ENCODE measurements around the gene AGAP5.
A peak's percentile ranks its signal among the peaks of the same experiment; 100 is the strongest.
"Not testable (repeated sequence)": the region's sequence is repeated elsewhere in the genome, so short reads cannot be mapped to it uniquely, and the experiment has no call there.

The AGAP5 gene

DNA sequence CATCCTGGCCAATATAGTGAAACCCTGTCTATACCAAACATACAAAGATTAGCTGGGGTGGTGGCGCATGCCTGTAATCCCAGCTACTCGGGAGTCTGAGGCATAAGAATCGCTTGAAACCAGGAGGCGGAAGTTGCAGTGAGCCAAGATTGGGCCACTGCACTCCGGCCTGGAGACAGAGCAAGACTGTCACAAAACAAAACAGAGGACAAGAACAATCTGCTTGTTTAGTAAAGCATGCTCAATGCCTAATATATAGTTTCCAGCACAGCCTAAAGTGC is 44.5 kb upstream of the AGAP5 start:
- H2BK120ac ChIP-seq (ENCODE audit: low read depth, low read length), result no peak overlapping the region
- no peak overlapping the region for H3K4me2 ChIP-seq (ENCODE audit: low read length)
- peak overlapping the region; percentile 18 for H2AK5ac ChIP-seq (ENCODE audit: low read length)
- no peak overlapping the region for H4K5ac ChIP-seq (ENCODE audit: low read length)
- no peaks in the 10 kb centered on the region for H3K27me3 ChIP-seq (ENCODE audit: insufficient read depth, low read length, poor library complexity)
- H3K4ac ChIP-seq (ENCODE audit: low read depth, low read length), result no peak overlapping the region
- H3K4me3 ChIP-seq (ENCODE audit: low read length), result no peak overlapping the region
- no peak overlapping the region for H2BK15ac ChIP-seq (replicated peaks; ENCODE audit: low read depth)
- H3K27ac ChIP-seq (ENCODE audit: low read depth, low read length), result peak overlapping the region; percentile 7
- H3K9ac ChIP-seq (ENCODE audit: low read length), result no peak overlapping the region
- H3K79me1 ChIP-seq (ENCODE audit: low read length), result peaks cover 10% of the 10 kb centered on the region
- peaks cover 5% of the 10 kb centered on the region for H3K79me2 ChIP-seq (ENCODE audit: control insufficient read depth, insufficient read depth, low read length)
- peaks cover 13% of the 10 kb centered on the region for H3K4me1 ChIP-seq (ENCODE audit: control insufficient read depth, low read depth, low read length)
- no peak for DNase-seq
- peak overlapping the region; percentile 50 for H3K56ac ChIP-seq (ENCODE audit: low read length)
- H2BK5ac ChIP-seq (ENCODE audit: low read length), result no peak overlapping the region
- no peak overlapping the region for H3K23ac ChIP-seq (ENCODE audit: low read length)
- H3K36me3 ChIP-seq (ENCODE audit: control insufficient read depth, insufficient read depth, low read length), result peaks cover 3% of the 10 kb centered on the region
- WGBS (ENCODE audit: extremely low coverage, insufficient coverage, low lambda C conversion rate), result no CpG with 5 or more reads among the region's 5 CpGs
- no peak overlapping the region for H4K8ac ChIP-seq (ENCODE audit: low read depth, low read length)
- no peak overlapping the region for H3K18ac ChIP-seq (ENCODE audit: low read length)

- not testable (repeated sequence) for H3K4me3 ChIP-seq (ENCODE audit: low read length); H2BK5ac ChIP-seq (ENCODE audit: low read length); H3K27me3 ChIP-seq (ENCODE audit: insufficient read depth, low read length, poor library complexity); H3K9ac ChIP-seq (ENCODE audit: low read length); H3K18ac ChIP-seq (ENCODE audit: low read length); H4K5ac ChIP-seq (ENCODE audit: low read length); H2AK5ac ChIP-seq (ENCODE audit: low read length); H3K79me2 ChIP-seq (ENCODE audit: control insufficient read depth, insufficient read depth, low read length); H3K27ac ChIP-seq (ENCODE audit: low read depth, low read length); H3K56ac ChIP-seq (ENCODE audit: low read length); H4K8ac ChIP-seq (ENCODE audit: low read depth, low read length); H3K79me1 ChIP-seq (ENCODE audit: low read length); DNase-seq; H2BK15ac ChIP-seq (replicated peaks; ENCODE audit: low read depth); H3K4me2 ChIP-seq (ENCODE audit: low read length); H2BK120ac ChIP-seq (ENCODE audit: low read depth, low read length); H3K36me3 ChIP-seq (ENCODE audit: control insufficient read depth, insufficient read depth, low read length); H3K23ac ChIP-seq (ENCODE audit: low read length)
- Histone ChIP-seq H3K4ac (ENCODE audit: low read depth, low read length) (peak overlapping the region; percentile 27), H3K4me1 (ENCODE audit: control insufficient read depth, low read depth, low read length) (peaks cover 13% of the 10 kb centered on the region)
- WGBS (ENCODE audit: extremely low coverage, insufficient coverage, low lambda C conversion rate), result no CpG with 5 or more reads among the region's 18 CpGs
Observed at GRCh38 chr10:73740501-73741254, 42.8 kb upstream of the AGAP5 start.

DNA sequence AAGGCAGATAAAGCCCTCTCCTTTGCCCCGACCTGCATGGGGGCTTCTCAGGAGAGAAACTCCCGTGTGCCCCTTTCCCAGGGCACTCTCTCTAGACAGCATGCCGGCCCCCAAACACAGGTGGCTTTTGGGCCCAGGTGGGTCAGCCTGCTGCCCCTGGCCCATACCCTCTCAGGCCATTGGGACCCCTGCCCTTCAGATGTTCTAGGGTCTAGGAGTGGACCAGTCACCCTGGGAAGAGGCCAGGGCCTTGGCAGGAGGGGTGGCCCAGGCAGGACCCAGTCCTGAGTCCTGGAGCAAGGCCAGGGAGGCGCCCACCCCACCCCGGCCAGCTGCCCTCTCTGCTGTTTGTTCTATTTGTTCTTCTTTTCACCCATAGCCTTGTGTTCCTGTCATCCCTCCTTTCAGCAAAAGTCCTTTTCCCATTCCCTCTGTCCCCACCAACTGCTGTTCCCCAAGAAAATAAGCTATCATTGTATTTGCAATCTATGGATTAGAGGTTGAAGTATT is 36.9 kb upstream of the AGAP5 start:
- WGBS (ENCODE audit: extremely low coverage, insufficient coverage, low lambda C conversion rate), result no CpG with 5 or more reads among the region's 5 CpGs
- H3K4me1 ChIP-seq (ENCODE audit: control insufficient read depth, low read depth, low read length), result no peaks in the 10 kb centered on the region
- no peak overlapping the region for H2BK5ac ChIP-seq (ENCODE audit: low read length)

DNA sequence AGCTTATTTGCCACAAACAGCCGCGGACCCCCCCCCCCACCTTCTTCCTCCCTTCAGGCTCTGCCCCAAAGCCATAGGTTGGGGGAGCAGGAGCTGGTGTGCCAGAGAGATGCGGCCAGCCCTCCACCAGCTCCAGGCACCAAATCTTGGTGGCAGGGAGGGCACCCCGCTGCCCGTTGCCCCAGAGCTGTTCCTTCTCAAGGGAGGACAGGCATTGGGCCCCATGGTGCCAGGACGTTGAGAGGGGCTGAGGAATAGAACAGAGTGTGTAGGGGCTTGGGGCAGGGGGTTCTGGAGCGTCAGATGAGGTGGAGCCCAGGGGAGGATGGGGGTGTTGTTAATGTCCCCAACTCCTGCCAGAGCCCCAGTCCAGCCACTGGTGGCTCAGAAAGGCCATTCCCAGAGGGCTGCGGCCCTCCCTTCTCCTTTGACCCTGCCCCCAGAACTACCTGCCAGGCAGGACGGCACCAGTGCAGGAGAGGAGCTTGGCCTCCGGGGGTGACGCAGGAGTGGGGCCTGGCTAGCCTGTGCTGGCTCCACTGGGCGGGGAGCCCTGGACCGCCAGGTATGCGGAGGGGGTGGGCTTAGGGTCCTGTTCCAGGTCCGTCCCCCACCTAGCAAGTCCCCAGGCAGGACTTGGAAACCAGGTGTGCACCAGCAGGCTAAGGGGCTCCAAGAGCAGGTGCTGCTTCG is 36.3 kb upstream of the AGAP5 start:
- no peak overlapping the region for H3K4ac ChIP-seq (ENCODE audit: low read depth, low read length)
- no CpG with 5 or more reads among the region's 16 CpGs for WGBS (ENCODE audit: extremely low coverage, insufficient coverage, low lambda C conversion rate)
- no peak overlapping the region for H2AK5ac ChIP-seq (ENCODE audit: low read length)
- H2BK120ac ChIP-seq (ENCODE audit: low read depth, low read length), result no peak overlapping the region
- no peak overlapping the region for H3K23ac ChIP-seq (ENCODE audit: low read length)
- no peak overlapping the region for H3K18ac ChIP-seq (ENCODE audit: low read length)
- H3K4me2 ChIP-seq (ENCODE audit: low read length), result no peak overlapping the region
- H4K5ac ChIP-seq (ENCODE audit: low read length), result no peak overlapping the region
- H3K4me1 ChIP-seq (ENCODE audit: control insufficient read depth, low read depth, low read length), result no peaks in the 10 kb centered on the region
- H3K36me3 ChIP-seq (ENCODE audit: control insufficient read depth, insufficient read depth, low read length), result no peaks in the 10 kb centered on the region
- peaks cover 2% of the 10 kb centered on the region for H3K79me1 ChIP-seq (ENCODE audit: low read length)
- H2BK15ac ChIP-seq (replicated peaks; ENCODE audit: low read depth), result no peak overlapping the region
- H3K9ac ChIP-seq (ENCODE audit: low read length), result no peak overlapping the region
- no peak overlapping the region for H3K27ac ChIP-seq (ENCODE audit: low read depth, low read length)
- H4K8ac ChIP-seq (ENCODE audit: low read depth, low read length), result no peak overlapping the region
- no peaks in the 10 kb centered on the region for H3K79me2 ChIP-seq (ENCODE audit: control insufficient read depth, insufficient read depth, low read length)
- H3K27me3 ChIP-seq (ENCODE audit: insufficient read depth, low read length, poor library complexity), result no peaks in the 10 kb centered on the region
- no peak overlapping the region for H3K4me3 ChIP-seq (ENCODE audit: low read length)
- DNase-seq, result no peak
- H2BK5ac ChIP-seq (ENCODE audit: low read length), result no peak overlapping the region
- H3K56ac ChIP-seq (ENCODE audit: low read length), result no peak overlapping the region

More for the DNA sequence above, 36.9 kb upstream of the AGAP5 start:
- H2BK15ac ChIP-seq (replicated peaks; ENCODE audit: low read depth), result no peak overlapping the region
- no peak overlapping the region for H3K56ac ChIP-seq (ENCODE audit: low read length)
- no peaks in the 10 kb centered on the region for H3K79me2 ChIP-seq (ENCODE audit: control insufficient read depth, insufficient read depth, low read length)
- H3K9ac ChIP-seq (ENCODE audit: low read length), result no peak overlapping the region
- H3K36me3 ChIP-seq (ENCODE audit: control insufficient read depth, insufficient read depth, low read length), result no peaks in the 10 kb centered on the region
- H4K5ac ChIP-seq (ENCODE audit: low read length), result no peak overlapping the region
- H2AK5ac ChIP-seq (ENCODE audit: low read length), result no peak overlapping the region
- H2BK120ac ChIP-seq (ENCODE audit: low read depth, low read length), result no peak overlapping the region
- no peak overlapping the region for H3K4ac ChIP-seq (ENCODE audit: low read depth, low read length)
- H3K4me3 ChIP-seq (ENCODE audit: low read length), result no peak overlapping the region
- H3K27ac ChIP-seq (ENCODE audit: low read depth, low read length), result no peak overlapping the region
- no peak overlapping the region for H3K4me2 ChIP-seq (ENCODE audit: low read length)
- no peaks in the 10 kb centered on the region for H3K27me3 ChIP-seq (ENCODE audit: insufficient read depth, low read length, poor library complexity)
- no peak overlapping the region for H4K8ac ChIP-seq (ENCODE audit: low read depth, low read length)
- no peak for DNase-seq
- no peak overlapping the region for H3K23ac ChIP-seq (ENCODE audit: low read length)
- no peak overlapping the region for H3K18ac ChIP-seq (ENCODE audit: low read length)
- H3K79me1 ChIP-seq (ENCODE audit: low read length), result peaks cover 2% of the 10 kb centered on the region

- no peaks in the 10 kb centered on the region for H3K27me3 ChIP-seq (ENCODE audit: insufficient read depth, low read length, poor library complexity)
- H3K9ac ChIP-seq (ENCODE audit: low read length), result no peak overlapping the region
- H3K4ac ChIP-seq (ENCODE audit: low read depth, low read length), result no peak overlapping the region
- no peak overlapping the region for H3K56ac ChIP-seq (ENCODE audit: low read length)
- WGBS (ENCODE audit: extremely low coverage, insufficient coverage, low lambda C conversion rate), result no CpG with 5 or more reads among the region's 84 CpGs
- no peak overlapping the region for H2AK5ac ChIP-seq (ENCODE audit: low read length)
- no peak overlapping the region for H4K5ac ChIP-seq (ENCODE audit: low read length)
- H4K8ac ChIP-seq (ENCODE audit: low read depth, low read length), result no peak overlapping the region
- H3K79me1 ChIP-seq (ENCODE audit: low read length), result peaks cover 2% of the 10 kb centered on the region
- no peak overlapping the region for H2BK120ac ChIP-seq (ENCODE audit: low read depth, low read length)
- no peak overlapping the region for H2BK5ac ChIP-seq (ENCODE audit: low read length)
- no peak overlapping the region for H3K18ac ChIP-seq (ENCODE audit: low read length)
- H3K79me2 ChIP-seq (ENCODE audit: control insufficient read depth, insufficient read depth, low read length), result no peaks in the 10 kb centered on the region
- H2BK15ac ChIP-seq (replicated peaks; ENCODE audit: low read depth), result no peak overlapping the region
- no peak overlapping the region for H3K27ac ChIP-seq (ENCODE audit: low read depth, low read length)
- no peak for DNase-seq
- no peak overlapping the region for H3K4me2 ChIP-seq (ENCODE audit: low read length)
- H3K4me1 ChIP-seq (ENCODE audit: control insufficient read depth, low read depth, low read length), result no peaks in the 10 kb centered on the region
- no peak overlapping the region for H3K23ac ChIP-seq (ENCODE audit: low read length)
- no peak overlapping the region for H3K4me3 ChIP-seq (ENCODE audit: low read length)
- H3K36me3 ChIP-seq (ENCODE audit: control insufficient read depth, insufficient read depth, low read length), result no peaks in the 10 kb centered on the region
Observed at GRCh38 chr10:73732931-73733623, 35.2 kb upstream of the AGAP5 start.
